ENCODE results near the gene RASA3. TPM values are rescaled to one million over a fixed set of nuclear protein-coding genes. Genes with fewer than 3 reads are reported as not detected.

Gene RASA3
- total RNA-seq, 1 experiment from 2014 or later, result 10.0 TPM

GRCh38 chr13:114017028-114017630 is 115.3 kb downstream of the RASA3 start:
- no peaks in the 10 kb centered on the region for H3K9me2 ChIP-seq (ENCODE audit: insufficient read depth)
- no peak for TF ChIP-seq EZH2 (IDR thresholded peaks at IDR 0.05; ENCODE audit: low read depth)
- no peak; the same call in 1 of the 2 replicates for TF ChIP-seq CTCF (conservative IDR thresholded peaks at IDR 0.05)
- no peak overlapping the region for H3K4me2 ChIP-seq
- no peaks in the 10 kb centered on the region for H3K36me3 ChIP-seq (ENCODE audit: low read depth)
- ChIA-PET CTCF (no interaction called here), POLR2A (ENCODE audit: unreplicated experiment) (no interaction called here)
- H3K4me1 ChIP-seq (replicated peaks; ENCODE audit: insufficient read depth), result 0 out of 2 replicates have a peak, but pooled peaks cover 13% of the 10 kb centered on the region
- peaks cover 5% of the 10 kb centered on the region; the same call in 1 of the 2 replicates for H3F3A ChIP-seq (ENCODE audit: insufficient read depth, low read depth)
- intact Hi-C loops (cut with micrococcal nuclease; ENCODE audit: unreplicated experiment), result loop anchor here (5.0 kb wide), 1 partner anchor 50 kb away; no protein-coding TSS in a partner anchor
- BruUV-seq (replicated peaks), result no TSS peak
- no peak overlapping the region for H3K4me3 ChIP-seq
- H3K27ac ChIP-seq, result no peak overlapping the region
- H2AFZ ChIP-seq, result no peak overlapping the region
- no peaks in the 10 kb centered on the region for H4K20me1 ChIP-seq (ENCODE audit: insufficient read depth)
- no peaks in the 10 kb centered on the region for H3K79me2 ChIP-seq (ENCODE audit: low read depth)
- no peaks in the 10 kb centered on the region for H3K27me3 ChIP-seq (ENCODE audit: insufficient read depth, low read depth)
- no peak for DNase-seq
- no peaks in the 10 kb centered on the region for H3K9me3 ChIP-seq (ENCODE audit: insufficient read depth, low read depth)

GRCh38 chr13:114016321-114017027 is 115.9 kb downstream of the RASA3 start:
- Histone ChIP-seq H3K4me1 (replicated peaks; ENCODE audit: insufficient read depth) (0 out of 2 replicates have a peak, but pooled peaks cover 13% of the 10 kb centered on the region), H3K27ac (no peak overlapping the region), H2AFZ (no peak overlapping the region), H3F3A (ENCODE audit: insufficient read depth, low read depth) (peaks cover 5% of the 10 kb centered on the region; the same call in 1 of the 2 replicates), H3K9me2 (ENCODE audit: insufficient read depth) (no peaks in the 10 kb centered on the region), H3K36me3 (ENCODE audit: low read depth) (no peaks in the 10 kb centered on the region), H3K27me3 (ENCODE audit: insufficient read depth, low read depth) (no peaks in the 10 kb centered on the region), H4K20me1 (ENCODE audit: insufficient read depth) (no peaks in the 10 kb centered on the region), H3K4me3 (no peak overlapping the region), H3K4me2 (no peak overlapping the region), H3K79me2 (ENCODE audit: low read depth) (no peaks in the 10 kb centered on the region), H3K9me3 (ENCODE audit: insufficient read depth, low read depth) (no peaks in the 10 kb centered on the region)
- CTCF ChIA-PET, result no interaction called here
- TF ChIP-seq CTCF (conservative IDR thresholded peaks at IDR 0.05) (no peak), EZH2 (IDR thresholded peaks at IDR 0.05; ENCODE audit: low read depth) (no peak)
- DNase-seq, result no peak
- POLR2A ChIA-PET (ENCODE audit: unreplicated experiment), result no interaction called here
- intact Hi-C loops (cut with micrococcal nuclease; ENCODE audit: unreplicated experiment), result loop anchor here (5.0 kb wide), 1 partner anchor 51 kb away; no protein-coding TSS in a partner anchor
- BruUV-seq (replicated peaks), result no TSS peak

GRCh38 chr13:114015969-114016295 is 116.5 kb downstream of the RASA3 start:
- no peak overlapping the region for H3K27ac ChIP-seq
- CTCF ChIA-PET, result interaction anchor here (0.9 kb wide), 1 partner anchor 35 kb away, joined by 3 read pairs; no protein-coding TSS in a partner anchor

More at GRCh38 chr13:114015969-114016295, 116.5 kb downstream of the RASA3 start:
- H3K36me3 ChIP-seq (ENCODE audit: low read depth), result no peaks in the 10 kb centered on the region
- no peak for DNase-seq
- H3K27me3 ChIP-seq (ENCODE audit: insufficient read depth, low read depth), result no peaks in the 10 kb centered on the region
- H3K4me1 ChIP-seq (replicated peaks; ENCODE audit: insufficient read depth), result 0 out of 2 replicates have a peak, but pooled peaks cover 13% of the 10 kb centered on the region
- no peak overlapping the region for H3K4me3 ChIP-seq
- peaks cover 6% of the 10 kb centered on the region for H3F3A ChIP-seq (ENCODE audit: insufficient read depth, low read depth)
- intact Hi-C loops (cut with micrococcal nuclease; ENCODE audit: unreplicated experiment), result loop anchor here (1.0 to 5.0 kb wide), 2 partner anchors 51 to 65 kb away; no protein-coding TSS in a partner anchor
- no peak overlapping the region for H2AFZ ChIP-seq
- POLR2A ChIA-PET (ENCODE audit: unreplicated experiment), result interaction anchor here (0.6 kb wide), 1 partner anchor 205 kb away, joined by 7 read pairs; no protein-coding TSS in a partner anchor
- BruUV-seq (replicated peaks), result no TSS peak
- H3K9me3 ChIP-seq (ENCODE audit: insufficient read depth, low read depth), result no peaks in the 10 kb centered on the region
- TF ChIP-seq EZH2 (IDR thresholded peaks at IDR 0.05; ENCODE audit: low read depth), result no peak
- no peak for TF ChIP-seq CTCF (conservative IDR thresholded peaks at IDR 0.05)
- H4K20me1 ChIP-seq (ENCODE audit: insufficient read depth), result no peaks in the 10 kb centered on the region
- H3K79me2 ChIP-seq (ENCODE audit: low read depth), result no peaks in the 10 kb centered on the region
- no peaks in the 10 kb centered on the region for H3K9me2 ChIP-seq (ENCODE audit: insufficient read depth)
- H3K4me2 ChIP-seq, result peak overlapping the region; percentile 52
